MCF 10A (cell line): ENCODE measurements around the gene CPSF3. TPM values are rescaled to one million over a fixed set of nuclear protein-coding genes. Genes with fewer than 3 reads are reported as not detected.

ENCODE experiments used
- BruUV-seq: library from RNA; stranded (reverse); fragments of 400-500 nt; replicated peaks from 2 replicates; lab custom pipeline; 2021; lab: Mats Ljungman, UMichigan
- CTCF ChIA-PET: fragments of 300-600 bp; sonication (Branson Sonifier 250); formaldehyde crosslinking; extraction: SDS; loops from one replicate; lab custom pipeline; 2021; ENCODE audit warnings: antibody characterized with exemption, inconsistent platforms; lab: Yijun Ruan, JAX
- POLR2A ChIA-PET: fragments of 300-600, 350-650 bp; sonication (Branson Sonifier 250); formaldehyde crosslinking; extraction: SDS; loops from one replicate; lab custom pipeline; 2020; ENCODE audit warnings: antibody characterized with exemption, inconsistent platforms; lab: Yijun Ruan, JAX
- DNase-seq: peaks from one replicate; pipeline ENCODE4 v3.0.0-alpha.2; 2018; ENCODE audit not compliant: unreplicated experiment
- H3K27ac Mint-ChIP-seq: one replicate; pipeline ENCODE4 v1.8.0; 2022; ENCODE audit warnings: mild to moderate bottlenecking, low read depth, mixed read lengths; ENCODE audit not compliant: unreplicated experiment
- H3K27me3 Mint-ChIP-seq: one replicate; pipeline ENCODE4 v1.8.0; 2022; ENCODE audit warnings: mixed read lengths; ENCODE audit not compliant: insufficient read depth, unreplicated experiment
- H3K36me3 Mint-ChIP-seq: one replicate; pipeline ENCODE4 v1.8.0; 2022; ENCODE audit warnings: mild to moderate bottlenecking, moderate library complexity, mixed read lengths; ENCODE audit not compliant: insufficient read depth, unreplicated experiment
- H3K4me1 Mint-ChIP-seq: one replicate; pipeline ENCODE4 v1.8.0; 2022; ENCODE audit warnings: mixed read lengths; ENCODE audit not compliant: insufficient read depth, unreplicated experiment
- H3K4me3 Mint-ChIP-seq: one replicate; pipeline ENCODE4 v1.8.0; 2022; ENCODE audit warnings: mild to moderate bottlenecking, moderate library complexity, mixed read lengths; ENCODE audit not compliant: unreplicated experiment
- H3K9me3 Mint-ChIP-seq: one replicate; pipeline ENCODE4 v1.8.0; 2022; ENCODE audit warnings: mixed read lengths; ENCODE audit not compliant: unreplicated experiment
- intact Hi-C: fragments of 100-400 bp; cut with micrococcal nuclease; formaldehyde crosslinking; loops from 2 replicates; pipeline ENCODE4 v1.14.1; 2022
- total RNA-seq: library from RNA; stranded (reverse); gene quantifications from 2 replicates; pipeline ENCODE4 v1.2.3, GENCODE V29; 2022
- TF ChIP-seq, protein P1 (sequence below): fragments of 200-600 bp; IDR thresholded peaks from one replicate; pipeline ENCODE4 v1.8.0; 2022; ENCODE audit warnings: antibody characterized with exemption, mild to moderate bottlenecking; ENCODE audit not compliant: unreplicated experiment

CPSF3 gene
- total RNA-seq, 1 experiment from 2014 or later, result 51.0 TPM

DNA sequence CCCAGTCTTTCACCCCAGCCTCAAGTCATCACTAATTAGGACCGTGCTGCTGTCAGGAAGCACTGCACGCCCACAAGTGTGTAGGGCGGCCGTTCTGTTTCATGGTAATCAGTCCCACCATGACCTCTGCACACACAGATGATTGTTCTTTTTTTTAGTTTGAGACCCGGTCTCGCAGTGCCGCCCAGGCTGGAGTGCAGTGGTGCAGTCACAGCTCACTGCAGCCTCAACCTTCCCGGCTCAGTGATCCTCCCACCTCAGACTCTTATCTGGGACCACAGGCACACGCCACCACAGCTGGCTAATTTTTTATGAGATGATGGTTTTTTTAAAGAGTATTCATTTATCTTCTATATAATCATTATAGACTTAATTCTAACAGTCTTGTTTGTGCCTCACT lies 49.1 kb downstream of the CPSF3 start:
- Mint-ChIP-seq H3K4me1 (peaks cover 11% of the 10 kb centered on the region), H3K27ac (no peak overlapping the region)
- TF ChIP-seq, protein P1, sequence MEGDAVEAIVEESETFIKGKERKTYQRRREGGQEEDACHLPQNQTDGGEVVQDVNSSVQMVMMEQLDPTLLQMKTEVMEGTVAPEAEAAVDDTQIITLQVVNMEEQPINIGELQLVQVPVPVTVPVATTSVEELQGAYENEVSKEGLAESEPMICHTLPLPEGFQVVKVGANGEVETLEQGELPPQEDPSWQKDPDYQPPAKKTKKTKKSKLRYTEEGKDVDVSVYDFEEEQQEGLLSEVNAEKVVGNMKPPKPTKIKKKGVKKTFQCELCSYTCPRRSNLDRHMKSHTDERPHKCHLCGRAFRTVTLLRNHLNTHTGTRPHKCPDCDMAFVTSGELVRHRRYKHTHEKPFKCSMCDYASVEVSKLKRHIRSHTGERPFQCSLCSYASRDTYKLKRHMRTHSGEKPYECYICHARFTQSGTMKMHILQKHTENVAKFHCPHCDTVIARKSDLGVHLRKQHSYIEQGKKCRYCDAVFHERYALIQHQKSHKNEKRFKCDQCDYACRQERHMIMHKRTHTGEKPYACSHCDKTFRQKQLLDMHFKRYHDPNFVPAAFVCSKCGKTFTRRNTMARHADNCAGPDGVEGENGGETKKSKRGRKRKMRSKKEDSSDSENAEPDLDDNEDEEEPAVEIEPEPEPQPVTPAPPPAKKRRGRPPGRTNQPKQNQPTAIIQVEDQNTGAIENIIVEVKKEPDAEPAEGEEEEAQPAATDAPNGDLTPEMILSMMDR, result no peak

DNA sequence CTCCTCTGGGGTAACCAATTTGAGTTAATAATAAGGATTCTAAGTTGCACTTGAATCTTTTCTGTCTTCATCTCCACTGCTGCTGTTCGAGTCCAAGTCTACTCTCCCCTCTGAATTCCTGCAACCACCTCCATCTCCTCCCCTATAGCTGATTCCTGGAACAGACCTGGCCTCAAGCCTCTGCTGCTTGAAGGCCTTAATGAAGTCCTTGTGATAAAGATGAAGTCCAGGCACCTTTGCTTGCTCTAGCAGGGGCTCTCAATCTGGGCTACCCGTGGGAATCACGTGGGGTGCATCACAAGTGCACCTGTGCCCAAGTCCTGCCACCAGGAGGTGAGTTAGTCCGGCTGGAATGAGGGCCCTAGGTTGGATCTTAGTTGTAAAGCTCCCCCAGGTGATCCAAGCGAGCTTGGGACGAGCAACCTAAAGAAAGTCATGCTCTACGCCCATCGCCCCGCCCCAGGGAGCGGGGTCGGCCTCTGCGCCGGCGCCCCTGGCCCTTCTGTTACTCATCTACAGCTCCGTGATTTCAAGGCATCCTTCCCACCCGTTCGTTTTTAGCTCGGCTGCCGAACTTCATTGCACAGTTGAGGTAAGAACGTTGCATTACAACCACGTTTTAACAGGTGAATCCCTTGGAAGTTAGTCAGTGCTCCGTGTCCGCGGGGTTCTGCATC lies 50.0 kb downstream of the CPSF3 start:
- no peak for DNase-seq
- H3K36me3 Mint-ChIP-seq, result peaks cover 40% of the 10 kb centered on the region
- intact Hi-C loops, result no loop called here

More for the DNA sequence above, 49.1 kb downstream of the CPSF3 start:
- Mint-ChIP-seq H3K4me3 (no peak overlapping the region), H3K27me3 (no peaks in the 10 kb centered on the region), H3K36me3 (peaks cover 35% of the 10 kb centered on the region), H3K9me3 (no peaks in the 10 kb centered on the region)
- intact Hi-C loops, result no loop called here
- no peak for DNase-seq
- CTCF ChIA-PET, result no interaction called here
- POLR2A ChIA-PET, result interaction anchor here (0.8 kb wide), 1 partner anchor 157 kb away, joined by 3 read pairs; no protein-coding TSS in a partner anchor
- no TSS peak for BruUV-seq

DNA sequence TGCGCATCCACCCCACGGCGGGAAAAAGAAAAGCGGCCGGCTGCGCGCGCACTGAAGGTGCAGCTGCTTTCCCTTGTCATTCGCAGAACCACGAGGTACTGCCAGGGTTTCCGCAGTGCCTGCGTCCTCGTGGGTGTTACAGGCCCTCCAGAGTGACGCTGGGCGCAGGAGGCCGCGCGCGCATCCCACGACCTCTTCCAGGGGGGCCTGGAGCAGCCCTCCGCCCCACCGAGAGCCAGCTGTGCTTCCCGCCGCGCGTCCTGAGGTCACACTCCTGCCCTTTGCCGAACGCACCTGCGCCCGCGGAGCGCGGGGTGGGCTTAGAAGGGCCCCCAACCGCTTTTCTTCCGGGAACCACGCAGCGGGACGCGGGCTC lies 50.5 kb downstream of the CPSF3 start:
- peaks cover 42% of the 10 kb centered on the region for H3K36me3 Mint-ChIP-seq
- no peaks in the 10 kb centered on the region for H3K27me3 Mint-ChIP-seq
- H3K4me1 Mint-ChIP-seq, result peaks cover 11% of the 10 kb centered on the region
- ChIA-PET CTCF (no interaction called here), POLR2A (interaction anchor here (1.0 to 1.9 kb wide), 5 partner anchors 12 to 156 kb away, joined by 3 to 9 read pairs (median 4); partner anchors contain the start of genes ADAM17, CPSF3 and ITGB1BP1)
- no peak overlapping the region for H3K27ac Mint-ChIP-seq
- TF ChIP-seq, protein P1, result no peak
- no peak for DNase-seq
- H3K9me3 Mint-ChIP-seq, result no peaks in the 10 kb centered on the region
- H3K4me3 Mint-ChIP-seq, result peak overlapping the region; percentile 74
- BruUV-seq, result no TSS peak
- intact Hi-C loops, result loop anchor here (2.0 kb wide), 1 partner anchor 331 kb away; no protein-coding TSS in a partner anchor

More for the DNA sequence above, 50.0 kb downstream of the CPSF3 start:
- POLR2A ChIA-PET, result interaction anchor here (0.8 to 1.3 kb wide), 6 partner anchors 13 to 156 kb away, joined by 3 to 8 read pairs (median 4); partner anchors contain the start of genes ADAM17, CPSF3 and ITGB1BP1
- peak overlapping the region; percentile 74 for H3K4me3 Mint-ChIP-seq
- peaks cover 11% of the 10 kb centered on the region for H3K4me1 Mint-ChIP-seq
- no peaks in the 10 kb centered on the region for H3K9me3 Mint-ChIP-seq
- no peaks in the 10 kb centered on the region for H3K27me3 Mint-ChIP-seq
- no peak overlapping the region for H3K27ac Mint-ChIP-seq
- CTCF ChIA-PET, result no interaction called here
- TF ChIP-seq, protein P1, result no peak
- BruUV-seq, result no TSS peak

DNA sequence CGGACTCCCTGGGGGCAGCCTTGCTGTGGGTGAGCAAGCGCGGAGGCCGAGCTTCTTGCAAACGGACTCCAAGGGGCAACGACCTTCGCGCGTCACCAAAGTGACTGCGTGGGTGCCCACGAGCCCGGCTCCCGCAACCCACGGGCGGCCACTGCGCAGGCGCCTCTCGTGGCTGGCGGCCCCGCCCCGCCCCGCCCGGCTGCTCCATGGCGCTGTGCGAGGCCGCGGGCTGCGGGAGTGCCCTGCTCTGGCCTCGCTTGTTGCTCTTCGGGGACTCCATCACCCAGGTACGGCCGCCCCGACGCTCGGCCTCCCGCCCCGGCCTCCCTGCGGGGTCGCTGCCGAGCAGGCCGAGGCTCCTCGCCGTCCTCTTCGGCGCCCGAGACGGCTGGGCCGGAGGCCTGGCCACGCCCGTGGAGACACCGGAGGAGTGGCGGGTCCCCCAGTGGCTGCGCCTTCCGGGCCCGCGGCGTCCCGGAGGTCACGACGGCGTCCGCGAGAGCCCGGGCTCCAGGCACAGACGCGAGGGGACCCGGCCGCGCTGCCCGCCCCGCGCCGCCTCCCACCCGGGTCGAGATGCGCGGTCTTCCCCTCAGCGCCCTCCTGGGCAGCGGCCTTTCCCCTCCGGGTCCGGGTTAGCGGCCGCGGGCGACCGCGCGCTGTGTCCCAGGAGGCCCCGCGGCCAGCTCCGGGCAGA lies 51.1 kb downstream of the CPSF3 start, which contains the start of gene IAH1:
TSS of gene IAH1 (plus strand) at position 191 of the 697 bp plus-strand sequence. CDS start at position 207, 16 bp downstream.
- DNase-seq, result peak; percentile 48
- H3K4me1 Mint-ChIP-seq, result peaks cover 11% of the 10 kb centered on the region
- ChIA-PET POLR2A (interaction anchor here (0.6 to 2.5 kb wide), 17 partner anchors 9 to 294 kb away, joined by 3 to 11 read pairs (median 4); partner anchors contain the start of genes ADAM17, CPSF3 and ITGB1BP1), CTCF (interaction anchor here (0.6 to 0.9 kb wide), 2 partner anchors 16 to 132 kb away, joined by 3 read pairs; no protein-coding TSS in a partner anchor)
- peaks cover 47% of the 10 kb centered on the region for H3K36me3 Mint-ChIP-seq
- intact Hi-C loops, result loop anchor here (2.0 to 5.0 kb wide), 2 partner anchors 78 to 332 kb away; no protein-coding TSS in a partner anchor
- peak within 1 kb of the TSS; percentile 74 for H3K4me3 Mint-ChIP-seq
- no peaks in the 10 kb centered on the region for H3K9me3 Mint-ChIP-seq
- H3K27me3 Mint-ChIP-seq, result no peaks in the 10 kb centered on the region
- TF ChIP-seq, protein P1, result no peak
- peak within 1 kb of the TSS; percentile 46 for H3K27ac Mint-ChIP-seq
- BruUV-seq, result no TSS peak
